Stomach (tissue), 4 donors: ENCODE measurements around the gene RPL15.

Experiments
- POLR2A ChIP-seq, 4 donors: fragments of 450-650 bp; IDR thresholded peaks; one replicate each; pipeline ENCODE4 v1.6.1; 2016; ENCODE audit warnings: antibody characterized with exemption in 4 of 4, control low read depth in 2 of 4, mild to moderate bottlenecking in 1 of 4, moderate library complexity in 1 of 4
- POLR2AphosphoS5 ChIP-seq, 3 donors: sonication (generic); formaldehyde crosslinking; IDR thresholded peaks; one replicate each; pipeline ENCODE4 v1.6.1; 2016; ENCODE audit warnings: antibody characterized with exemption in 3 of 3
- TF ChIP-seq, protein P1 (sequence below), 7 experiments: fragments of 450-650 bp in 4 of 7; fragments of 200-600 bp in 3 of 7; sonication (generic) in 3 of 7; IDR thresholded peaks; one replicate each; pipeline ENCODE4 v1.5.1; 2016 to 2019; ENCODE audit warnings: antibody characterized with exemption in 7 of 7, control low read depth in 2 of 7, mild to moderate bottlenecking in 1 of 7

DNA sequence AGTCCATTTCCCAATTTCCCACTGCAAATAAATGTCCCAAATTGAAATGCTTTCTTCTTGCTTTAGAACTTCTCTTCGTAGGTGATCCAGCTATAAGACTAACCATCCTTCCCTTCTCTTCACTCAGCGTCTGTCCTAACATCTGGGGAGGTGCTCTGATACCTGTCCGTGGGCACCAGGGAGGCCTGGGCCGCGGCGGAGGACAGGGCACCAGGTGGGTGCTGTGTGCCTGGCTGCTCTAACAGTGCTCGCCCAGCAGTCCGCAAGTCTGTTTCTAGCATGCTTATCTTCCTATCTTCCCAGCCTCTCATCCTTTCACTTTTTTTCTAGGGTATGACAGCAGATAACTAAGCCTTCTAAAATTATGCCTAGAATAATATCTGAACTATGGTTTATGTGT is 37.4 kb upstream of the RPL15 start:
- TF ChIP-seq, protein P1, sequence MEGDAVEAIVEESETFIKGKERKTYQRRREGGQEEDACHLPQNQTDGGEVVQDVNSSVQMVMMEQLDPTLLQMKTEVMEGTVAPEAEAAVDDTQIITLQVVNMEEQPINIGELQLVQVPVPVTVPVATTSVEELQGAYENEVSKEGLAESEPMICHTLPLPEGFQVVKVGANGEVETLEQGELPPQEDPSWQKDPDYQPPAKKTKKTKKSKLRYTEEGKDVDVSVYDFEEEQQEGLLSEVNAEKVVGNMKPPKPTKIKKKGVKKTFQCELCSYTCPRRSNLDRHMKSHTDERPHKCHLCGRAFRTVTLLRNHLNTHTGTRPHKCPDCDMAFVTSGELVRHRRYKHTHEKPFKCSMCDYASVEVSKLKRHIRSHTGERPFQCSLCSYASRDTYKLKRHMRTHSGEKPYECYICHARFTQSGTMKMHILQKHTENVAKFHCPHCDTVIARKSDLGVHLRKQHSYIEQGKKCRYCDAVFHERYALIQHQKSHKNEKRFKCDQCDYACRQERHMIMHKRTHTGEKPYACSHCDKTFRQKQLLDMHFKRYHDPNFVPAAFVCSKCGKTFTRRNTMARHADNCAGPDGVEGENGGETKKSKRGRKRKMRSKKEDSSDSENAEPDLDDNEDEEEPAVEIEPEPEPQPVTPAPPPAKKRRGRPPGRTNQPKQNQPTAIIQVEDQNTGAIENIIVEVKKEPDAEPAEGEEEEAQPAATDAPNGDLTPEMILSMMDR (IDR thresholded peaks at IDR 0.05), result no peak
- TF ChIP-seq POLR2A (IDR thresholded peaks at IDR 0.05), result no peak
- TF ChIP-seq POLR2AphosphoS5 (IDR thresholded peaks at IDR 0.05), result no peak
